ENCODE data around the gene DHRSX.

Gene DHRSX

GRCh38 chrX:2546496-2546895 is 45.7 kb upstream of the DHRSX start:
- H3K27me3 ChIP-seq (ENCODE audit: insufficient read depth, poor library complexity, severe bottlenecking) = no peaks in the 10 kb centered on the region
- no peaks in the 10 kb centered on the region for H3K4me1 ChIP-seq (ENCODE audit: insufficient read depth, poor library complexity, severe bottlenecking)
- H3K27ac ChIP-seq (ENCODE audit: poor library complexity, severe bottlenecking) = no peak overlapping the region
- no peaks in the 10 kb centered on the region for H3K36me3 ChIP-seq (ENCODE audit: low read depth)
- no peaks in the 10 kb centered on the region for H3K9me3 ChIP-seq (ENCODE audit: severe bottlenecking)
- TF ChIP-seq CTCF (IDR thresholded peaks at IDR 0.05; ENCODE audit: poor library complexity, severe bottlenecking) = no peak
- no peak for ATAC-seq (ENCODE audit: low read depth)
- no peak for DNase-seq (ENCODE audit: low spot score)
- H3K4me3 ChIP-seq (ENCODE audit: severe bottlenecking) = no peak overlapping the region

GRCh38 chrX:2545144-2545543 is 44.4 kb upstream of the DHRSX start:
- Histone ChIP-seq H3K4me1 (ENCODE audit: insufficient read depth, poor library complexity, severe bottlenecking) (no peaks in the 10 kb centered on the region), H3K36me3 (ENCODE audit: low read depth) (no peaks in the 10 kb centered on the region), H3K4me3 (ENCODE audit: severe bottlenecking) (no peak overlapping the region), H3K27ac (ENCODE audit: poor library complexity, severe bottlenecking) (no peak overlapping the region), H3K9me3 (ENCODE audit: severe bottlenecking) (no peaks in the 10 kb centered on the region), H3K27me3 (ENCODE audit: insufficient read depth, poor library complexity, severe bottlenecking) (no peaks in the 10 kb centered on the region)
- DNase-seq (ENCODE audit: low spot score) (no peak), ATAC-seq (ENCODE audit: low read depth) (no peak)
- no peak for TF ChIP-seq CTCF (IDR thresholded peaks at IDR 0.05; ENCODE audit: poor library complexity, severe bottlenecking)

- H3K27me3 ChIP-seq (ENCODE audit: insufficient read depth, poor library complexity, severe bottlenecking) = no peaks in the 10 kb centered on the region
- ATAC-seq (ENCODE audit: low read depth) (no peak), DNase-seq (ENCODE audit: low spot score) (no peak)
- no peaks in the 10 kb centered on the region for H3K9me3 ChIP-seq (ENCODE audit: severe bottlenecking)
- TF ChIP-seq CTCF (IDR thresholded peaks at IDR 0.05; ENCODE audit: poor library complexity, severe bottlenecking) = no peak
- H3K36me3 ChIP-seq (ENCODE audit: low read depth) = no peaks in the 10 kb centered on the region
- no peak overlapping the region for H3K27ac ChIP-seq (ENCODE audit: poor library complexity, severe bottlenecking)
- H3K4me3 ChIP-seq (ENCODE audit: severe bottlenecking) = no peak overlapping the region
- H3K4me1 ChIP-seq (ENCODE audit: insufficient read depth, poor library complexity, severe bottlenecking) = no peaks in the 10 kb centered on the region
These were observed 42.2 kb upstream of the DHRSX start for GRCh38 chrX:2542826-2543521.

GRCh38 chrX:2541603-2542002 is 40.8 kb upstream of the DHRSX start:
- Histone ChIP-seq H3K27ac (ENCODE audit: poor library complexity, severe bottlenecking) (no peak overlapping the region), H3K36me3 (ENCODE audit: low read depth) (no peaks in the 10 kb centered on the region), H3K4me3 (ENCODE audit: severe bottlenecking) (no peak overlapping the region), H3K4me1 (ENCODE audit: insufficient read depth, poor library complexity, severe bottlenecking) (no peaks in the 10 kb centered on the region), H3K27me3 (ENCODE audit: insufficient read depth, poor library complexity, severe bottlenecking) (no peaks in the 10 kb centered on the region), H3K9me3 (ENCODE audit: severe bottlenecking) (no peaks in the 10 kb centered on the region)
- DNase-seq (ENCODE audit: low spot score) (no peak), ATAC-seq (ENCODE audit: low read depth) (no peak)
- no peak for TF ChIP-seq CTCF (IDR thresholded peaks at IDR 0.05; ENCODE audit: poor library complexity, severe bottlenecking)

- no peak for TF ChIP-seq CTCF (IDR thresholded peaks at IDR 0.05; ENCODE audit: poor library complexity, severe bottlenecking)
- no peaks in the 10 kb centered on the region for H3K36me3 ChIP-seq (ENCODE audit: low read depth)
- no peaks in the 10 kb centered on the region for H3K27me3 ChIP-seq (ENCODE audit: insufficient read depth, poor library complexity, severe bottlenecking)
- ATAC-seq (ENCODE audit: low read depth) = no peak
- no peak overlapping the region for H3K4me3 ChIP-seq (ENCODE audit: severe bottlenecking)
- H3K27ac ChIP-seq (ENCODE audit: poor library complexity, severe bottlenecking) = no peak overlapping the region
- DNase-seq (ENCODE audit: low spot score) = no peak
- no peaks in the 10 kb centered on the region for H3K4me1 ChIP-seq (ENCODE audit: insufficient read depth, poor library complexity, severe bottlenecking)
- no peaks in the 10 kb centered on the region for H3K9me3 ChIP-seq (ENCODE audit: severe bottlenecking)
These were observed 39.7 kb upstream of the DHRSX start for GRCh38 chrX:2540426-2540947.

All from RWPE2 (cell line).